Activated CD8-positive, alpha-beta memory T cell treated with anti-CD3 and anti-CD28 coated beads for 36 hours (primary cell): ENCODE measurements around the gene FBXO34. TPM values are rescaled to one million over a fixed set of nuclear protein-coding genes. Genes with fewer than 3 reads are reported as not detected.
"Not testable (repeated sequence)": the region's sequence is repeated elsewhere in the genome, so short reads cannot be mapped to it uniquely, and the experiment has no call there.

Experiments
- CTCF ChIA-PET: fragments of 350-600 bp; sonication (Branson Sonifier 250); formaldehyde crosslinking; loops from one replicate; lab custom pipeline; 2021; ENCODE audit warnings: antibody characterized with exemption; lab: Charles Lee
- POLR2A ChIA-PET: fragments of 350-600 bp; sonication (Branson Sonifier 250); formaldehyde crosslinking; loops from one replicate; lab custom pipeline; 2021; ENCODE audit warnings: antibody characterized with exemption; lab: Charles Lee
- total RNA-seq, 2 experiments: library from RNA; stranded (reverse); gene quantifications; one replicate each; pipeline ENCODE4 v1.2.3, GENCODE V29; 2021

The FBXO34 gene
- total RNA-seq, 2 experiments from 2014 or later, result 15.9 to 17.3 TPM

DNA sequence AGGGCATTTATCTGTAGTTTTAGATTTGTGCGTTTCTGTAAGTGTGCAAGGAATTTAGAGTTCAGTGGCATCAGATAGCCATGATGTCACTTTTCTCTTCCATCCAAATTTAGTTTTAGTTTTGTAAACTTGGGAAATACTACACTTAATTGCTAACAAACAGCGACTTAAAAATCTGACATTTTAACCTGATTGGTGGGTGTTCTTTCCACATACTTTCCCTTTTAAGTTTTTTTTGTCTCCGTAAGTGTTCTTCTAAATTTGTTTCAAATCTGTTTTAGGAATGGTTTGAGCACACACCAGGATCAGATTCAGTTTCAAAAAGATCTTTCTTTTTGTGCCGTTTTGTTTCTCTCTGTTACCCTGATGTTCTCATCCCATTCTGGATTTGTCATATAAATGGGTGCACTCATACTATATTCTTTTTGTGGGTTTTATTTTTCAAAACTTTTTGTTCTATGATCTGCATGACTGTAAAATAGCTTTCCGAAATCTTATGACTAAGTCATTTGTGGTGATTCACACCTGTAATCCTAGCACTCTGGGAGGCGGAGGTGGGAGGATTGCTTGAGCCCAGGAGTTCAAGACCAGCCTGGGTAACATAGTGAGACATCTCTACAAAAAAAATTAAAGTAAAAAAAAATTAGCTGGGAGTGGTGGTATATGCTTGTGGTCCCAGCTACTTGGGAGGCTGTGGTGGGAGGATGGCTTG is 58.9 kb downstream of the FBXO34 start:
- POLR2A ChIA-PET, result no interaction called here
- CTCF ChIA-PET, result no interaction called here

DNA sequence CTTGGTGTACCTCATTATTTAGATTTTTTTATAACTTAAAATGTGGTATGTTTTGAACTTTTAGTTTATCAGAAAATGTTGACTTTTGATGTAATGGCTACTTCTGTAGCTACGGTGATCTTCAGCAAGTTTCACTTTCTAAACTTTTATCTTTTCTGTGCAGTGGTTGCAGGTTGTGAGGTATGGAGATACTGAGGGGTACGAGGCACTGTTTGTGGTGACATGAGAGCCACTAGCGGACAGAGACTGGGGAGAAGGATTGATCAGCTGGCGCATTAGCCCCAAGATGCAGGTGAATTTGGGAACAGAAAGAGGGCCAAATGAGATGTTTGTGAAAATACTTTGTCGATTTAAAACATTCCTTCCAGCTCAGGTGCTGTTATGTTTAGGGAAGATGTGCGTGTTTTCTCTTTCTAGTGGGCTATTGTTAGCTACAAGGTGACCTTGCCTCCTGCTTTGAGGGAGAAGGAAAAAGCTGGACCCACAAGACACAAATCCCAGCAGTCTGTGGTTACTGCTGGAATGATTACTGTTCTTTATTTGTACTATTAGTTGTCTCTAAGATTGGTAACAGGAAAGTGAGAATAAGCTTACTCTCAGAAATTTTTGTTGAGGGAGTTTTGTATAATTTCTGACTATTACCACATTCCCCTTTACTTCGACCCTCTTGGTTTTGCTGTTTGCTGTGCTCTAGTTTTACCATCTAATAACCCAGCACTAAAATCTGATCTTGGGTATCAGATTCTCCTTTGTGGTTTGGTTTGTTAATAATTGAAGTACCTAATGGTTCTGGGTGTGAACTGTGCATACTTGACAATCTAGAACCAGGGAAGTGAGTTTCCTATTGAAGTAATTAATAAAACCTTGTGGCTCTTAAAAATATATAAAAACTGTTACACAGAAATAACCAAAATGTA is 61.7 kb downstream of the FBXO34 start:
- ChIA-PET CTCF (interaction anchor here (1.3 to 1.5 kb wide), 2 partner anchors 15 to 62 kb away, joined by 3 to 7 read pairs; partner anchors contain the start of gene FBXO34), POLR2A (interaction anchor here (1.2 kb wide), 1 partner anchor 61 kb away, joined by 4 read pairs; no protein-coding TSS in a partner anchor)

DNA sequence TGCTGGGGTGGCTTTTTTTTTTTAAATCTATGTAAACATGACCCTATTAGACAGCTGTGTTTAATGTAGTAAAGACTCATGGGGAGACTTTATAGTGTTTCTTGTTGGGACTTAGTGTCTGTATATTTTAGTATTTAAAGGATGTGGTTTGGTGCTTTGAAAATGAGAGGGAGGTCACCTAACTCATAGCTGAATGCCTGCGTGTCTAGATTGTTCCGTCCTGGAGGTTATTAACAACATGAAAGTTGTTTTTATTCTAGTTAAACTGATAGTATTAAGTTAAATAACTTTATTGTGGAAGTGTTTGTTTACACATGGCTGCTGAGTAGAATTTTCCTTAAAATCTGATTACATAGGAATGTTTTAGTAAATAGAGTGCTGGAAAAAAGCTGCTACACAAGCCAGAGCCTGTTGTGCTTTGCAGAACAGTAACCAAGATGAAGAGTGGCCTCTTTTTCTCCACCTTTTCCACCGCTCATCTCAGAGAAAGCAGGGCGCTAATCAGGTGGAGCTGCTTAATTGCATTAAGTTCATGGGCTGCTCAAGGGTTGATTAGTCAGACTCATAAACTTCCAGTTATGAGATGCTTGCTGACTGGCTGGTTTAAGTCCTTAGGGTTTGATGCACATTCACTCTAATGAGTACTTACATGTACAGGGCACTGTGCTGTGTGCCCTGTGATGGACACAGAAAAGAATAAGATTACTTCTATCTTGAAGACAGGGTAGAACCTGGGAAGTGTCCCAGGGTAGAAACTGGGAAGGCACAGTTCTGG is 62.7 kb downstream of the FBXO34 start:
- POLR2A ChIA-PET, result interaction anchor here (0.6 to 1.2 kb wide), 2 partner anchors 62 to 247 kb away, joined by 3 to 4 read pairs; no protein-coding TSS in a partner anchor
- CTCF ChIA-PET, result interaction anchor here (1.3 to 1.5 kb wide), 2 partner anchors 16 to 63 kb away, joined by 3 to 7 read pairs; partner anchors contain the start of gene FBXO34

DNA sequence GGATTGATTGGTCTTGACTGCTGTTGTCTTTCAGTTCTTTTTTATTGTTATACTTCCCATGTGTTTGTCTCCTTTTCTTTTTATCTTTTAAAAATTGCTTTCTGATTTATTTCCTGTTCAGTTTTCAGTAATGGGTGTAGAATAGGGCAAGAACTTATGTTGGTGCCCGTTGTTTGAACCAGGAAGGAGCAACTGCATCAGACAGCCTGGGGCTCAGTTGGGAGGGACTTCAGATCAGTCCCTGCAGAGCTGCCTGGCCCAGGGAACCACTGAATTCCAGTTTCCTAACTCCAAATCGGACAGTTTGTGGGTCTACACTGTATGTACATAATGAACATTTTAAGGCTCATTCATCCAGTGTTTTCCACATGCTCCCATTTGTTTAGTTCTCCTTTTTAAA is 64.9 kb downstream of the FBXO34 start:
- ChIA-PET POLR2A (no interaction called here), CTCF (interaction anchor here (0.8 to 1.1 kb wide), 2 partner anchors 66 to 110 kb away, joined by 3 to 4 read pairs; no protein-coding TSS in a partner anchor)

DNA sequence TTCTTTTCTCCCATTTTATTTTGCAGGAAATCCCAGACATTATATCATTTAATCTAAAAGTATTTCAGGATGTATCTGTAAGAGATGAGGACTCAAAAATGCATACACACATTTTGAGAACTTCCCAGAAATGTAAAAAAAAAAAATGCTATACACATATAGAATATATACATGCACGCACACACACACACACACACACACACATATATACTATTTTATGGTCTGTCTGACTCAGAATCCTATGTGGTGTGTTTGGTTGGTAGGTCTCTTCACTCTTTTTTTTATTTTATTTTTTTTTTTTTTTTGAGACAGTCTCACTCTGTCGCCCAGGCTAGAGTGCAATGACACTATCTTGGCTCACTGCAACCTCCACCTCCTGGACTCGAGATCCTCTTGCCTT is 65.5 kb downstream of the FBXO34 start:
- POLR2A ChIA-PET, result no interaction called here
- CTCF ChIA-PET, result interaction anchor here (0.8 to 1.1 kb wide), 2 partner anchors 66 to 109 kb away, joined by 3 to 4 read pairs; no protein-coding TSS in a partner anchor

DNA sequence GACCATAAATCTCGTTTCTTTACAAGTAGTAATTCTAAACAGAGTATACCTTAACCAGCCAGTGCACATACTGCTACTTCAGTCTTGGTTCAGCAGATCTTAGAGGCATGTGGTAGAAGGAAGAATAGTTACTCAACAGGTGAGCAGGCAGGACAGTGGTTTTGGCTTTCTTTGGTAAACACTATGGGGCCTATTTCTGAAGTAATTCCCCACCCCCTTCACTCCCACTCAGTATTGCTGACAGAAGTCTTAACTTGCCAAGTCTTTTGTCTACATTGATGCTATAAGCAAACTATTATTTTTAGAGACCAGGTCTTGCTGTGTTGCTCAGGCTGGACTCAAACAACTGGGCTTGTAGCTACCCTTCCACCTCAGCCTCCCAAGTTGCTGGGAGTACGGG is 68.5 kb downstream of the FBXO34 start:
- POLR2A ChIA-PET, result interaction anchor here (0.6 kb wide), 1 partner anchor 58 kb away, joined by 3 read pairs; no protein-coding TSS in a partner anchor

DNA sequence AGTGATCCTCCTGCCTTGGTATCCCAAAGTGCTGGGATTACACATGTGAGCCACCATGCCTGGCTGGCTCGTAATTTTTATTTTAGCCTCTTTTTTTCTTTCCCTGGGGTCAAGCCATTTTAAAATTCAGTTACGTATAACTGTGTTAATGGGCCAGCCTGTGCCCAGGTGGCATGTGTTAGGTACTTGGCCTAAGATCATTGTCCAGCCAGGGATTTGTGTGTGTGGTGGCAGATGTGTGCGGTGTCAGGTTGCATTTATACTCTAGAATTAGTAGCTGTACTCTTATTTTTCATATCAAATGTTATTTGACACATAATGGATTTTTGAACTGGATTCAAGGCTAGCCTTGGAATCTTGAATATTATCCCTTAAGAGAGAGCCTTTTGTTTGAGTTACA is 69.3 kb downstream of the FBXO34 start:
- POLR2A ChIA-PET, result interaction anchor here (0.6 kb wide), 1 partner anchor 59 kb away, joined by 3 read pairs; no protein-coding TSS in a partner anchor
- CTCF ChIA-PET, result interaction anchor here (1.6 kb wide), 1 partner anchor 14 kb away, joined by 3 read pairs; no protein-coding TSS in a partner anchor

More for the DNA sequence above, 68.5 kb downstream of the FBXO34 start:
- CTCF ChIA-PET, result interaction anchor here (1.6 kb wide), 1 partner anchor 15 kb away, joined by 3 read pairs; no protein-coding TSS in a partner anchor

DNA sequence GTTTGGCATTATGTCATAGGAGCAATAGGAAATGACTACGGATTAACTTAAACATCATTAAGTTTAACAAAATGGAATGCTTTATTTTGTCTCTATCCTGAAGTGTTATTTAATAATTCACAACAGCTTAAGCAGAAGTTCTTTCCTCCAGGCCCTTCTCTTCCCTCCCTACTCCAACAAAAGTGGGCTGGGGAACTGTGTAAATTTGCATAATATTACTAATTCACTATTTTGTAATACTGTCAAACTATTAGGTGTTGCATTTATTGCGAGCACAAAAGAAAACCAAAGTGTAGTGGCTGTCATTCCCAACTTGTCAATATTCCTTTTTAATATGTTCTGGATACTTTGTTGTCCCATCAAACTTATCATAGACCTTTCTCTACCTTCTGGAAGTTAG is 70.6 kb downstream of the FBXO34 start:
- CTCF ChIA-PET, result no interaction called here
- POLR2A ChIA-PET, result no interaction called here

DNA sequence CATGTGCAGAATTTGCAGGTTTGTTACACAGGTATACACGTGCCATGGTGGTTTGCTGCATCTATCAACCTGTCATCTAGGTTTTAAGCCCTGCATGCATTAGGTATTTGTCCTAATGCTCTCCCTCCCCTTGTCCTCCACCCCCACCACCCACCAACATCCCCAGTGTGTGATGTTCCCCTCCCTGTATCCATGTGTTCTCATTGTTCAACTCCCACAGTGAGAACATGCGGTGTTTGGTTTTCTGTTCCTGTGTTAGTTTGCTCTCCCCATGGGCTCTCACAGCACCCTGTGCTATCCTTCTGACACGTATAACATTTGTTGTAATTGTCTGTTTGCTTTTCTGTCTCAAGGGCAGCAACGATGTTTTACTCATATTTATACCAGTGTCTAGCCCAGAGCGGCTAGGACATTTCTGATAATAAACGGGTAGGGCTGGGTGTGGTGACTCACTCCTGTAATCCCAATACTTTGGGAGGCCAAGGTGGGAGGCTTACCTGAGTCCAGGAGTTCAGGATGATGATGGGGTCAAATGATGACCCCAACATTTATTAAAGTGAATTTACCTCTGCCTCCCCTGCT is 73.5 kb downstream of the FBXO34 start:
- POLR2A ChIA-PET, CTCF ChIA-PET: not testable (repeated sequence)

DNA sequence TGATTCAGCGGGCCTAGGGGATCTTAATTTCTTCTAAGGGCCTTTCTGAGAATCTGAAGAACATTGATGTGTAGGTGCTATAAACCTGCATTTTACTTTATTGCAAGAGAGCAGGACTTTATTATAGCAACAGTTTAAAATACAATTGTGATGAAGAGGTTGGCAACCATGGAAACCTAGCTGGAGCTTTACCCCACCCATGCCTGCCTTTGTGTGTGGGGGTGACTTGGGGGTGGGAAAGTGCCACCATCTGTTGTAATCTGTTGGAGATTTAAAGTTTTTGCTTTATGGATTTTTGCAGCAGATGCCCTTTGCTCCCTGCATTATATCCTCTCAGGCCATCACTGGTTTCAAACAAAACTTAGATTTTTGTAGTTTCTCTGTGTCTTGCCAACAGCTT is 75.8 kb downstream of the FBXO34 start:
- CTCF ChIA-PET, result interaction anchor here (1.6 kb wide), 1 partner anchor 10 kb away, joined by 4 read pairs; no protein-coding TSS in a partner anchor

DNA sequence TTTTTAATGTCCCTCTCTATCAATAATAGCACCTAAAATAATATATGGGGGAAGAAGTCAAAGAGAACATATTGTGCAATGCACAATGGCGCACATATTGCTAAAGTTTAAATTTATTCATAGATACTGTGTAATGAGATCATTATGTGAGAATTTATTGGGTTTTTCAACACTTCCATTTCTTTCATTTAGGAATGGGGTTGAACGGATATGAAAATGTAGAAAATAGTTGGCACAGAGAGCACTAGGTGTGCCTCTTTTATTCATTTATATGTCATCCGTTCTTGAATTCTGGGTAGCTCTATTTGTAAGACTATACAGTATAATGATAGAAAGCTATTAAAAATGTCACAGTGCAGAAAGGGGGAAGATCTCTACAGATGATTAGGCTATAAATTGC is 76.5 kb downstream of the FBXO34 start:
- POLR2A ChIA-PET, result no interaction called here

More for the DNA sequence above, 75.8 kb downstream of the FBXO34 start:
- POLR2A ChIA-PET, result no interaction called here

DNA sequence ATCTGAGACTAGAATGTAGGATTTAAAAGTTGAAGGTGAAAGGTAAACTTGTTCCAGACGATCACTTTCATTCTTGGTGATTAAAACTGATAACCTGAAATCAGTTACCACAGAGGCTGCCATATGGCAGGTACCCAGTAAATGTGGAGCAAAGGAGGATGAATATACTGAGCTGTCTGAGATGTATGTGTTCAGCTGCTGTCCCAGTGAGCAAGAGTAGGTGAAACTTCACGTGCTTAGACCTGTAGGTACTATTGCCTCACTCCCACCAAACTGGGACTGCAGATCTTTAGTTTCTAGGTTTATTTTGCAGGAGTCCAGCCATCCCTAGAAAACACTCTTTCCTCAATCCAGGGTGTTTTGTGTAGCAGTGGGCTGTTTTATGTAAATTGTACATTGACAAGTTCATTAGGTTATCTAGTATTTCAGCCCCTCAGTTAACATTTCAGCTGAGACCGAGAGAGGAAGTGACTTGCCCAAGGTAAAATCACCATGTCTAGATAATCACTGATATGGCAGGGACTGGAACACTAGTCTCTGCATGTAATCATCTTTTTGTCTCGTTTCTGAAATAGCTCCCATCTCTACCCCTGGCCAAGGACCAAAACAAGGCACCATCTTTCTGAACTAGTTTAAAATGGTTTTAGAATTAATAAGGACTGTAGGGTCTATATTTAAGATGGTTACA is 77.7 kb downstream of the FBXO34 start:
- ChIA-PET CTCF (interaction anchor here (1.5 kb wide), 1 partner anchor 77 kb away, joined by 3 read pairs; no protein-coding TSS in a partner anchor), POLR2A (no interaction called here)

More for the DNA sequence above, 76.5 kb downstream of the FBXO34 start:
- CTCF ChIA-PET, result interaction anchor here (1.5 to 1.6 kb wide), 2 partner anchors 9 to 76 kb away, joined by 3 to 4 read pairs; no protein-coding TSS in a partner anchor

DNA sequence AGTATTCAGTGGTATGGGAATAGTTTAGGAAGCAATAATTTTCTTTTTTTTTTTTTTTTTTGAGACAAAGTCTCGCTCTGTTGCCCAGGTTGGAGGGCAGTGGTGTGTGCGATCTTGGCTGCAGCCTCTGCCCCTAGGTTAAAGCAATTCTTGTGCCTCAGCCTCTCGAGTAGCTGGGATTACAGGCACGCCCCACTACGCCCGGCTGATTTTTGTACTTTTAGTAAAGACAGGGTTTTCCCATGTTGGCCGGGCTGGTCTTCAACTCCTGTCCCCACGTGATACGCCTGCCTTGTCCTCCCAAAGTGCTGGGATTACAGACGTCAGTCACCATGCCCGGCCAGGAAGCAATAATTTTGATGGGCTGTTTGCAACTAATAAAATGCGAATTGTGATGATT is 78.3 kb downstream of the FBXO34 start:
- ChIA-PET POLR2A (no interaction called here), CTCF (interaction anchor here (2.4 kb wide), 1 partner anchor 79 kb away, joined by 11 read pairs; the partner anchor contains the start of gene FBXO34)

DNA sequence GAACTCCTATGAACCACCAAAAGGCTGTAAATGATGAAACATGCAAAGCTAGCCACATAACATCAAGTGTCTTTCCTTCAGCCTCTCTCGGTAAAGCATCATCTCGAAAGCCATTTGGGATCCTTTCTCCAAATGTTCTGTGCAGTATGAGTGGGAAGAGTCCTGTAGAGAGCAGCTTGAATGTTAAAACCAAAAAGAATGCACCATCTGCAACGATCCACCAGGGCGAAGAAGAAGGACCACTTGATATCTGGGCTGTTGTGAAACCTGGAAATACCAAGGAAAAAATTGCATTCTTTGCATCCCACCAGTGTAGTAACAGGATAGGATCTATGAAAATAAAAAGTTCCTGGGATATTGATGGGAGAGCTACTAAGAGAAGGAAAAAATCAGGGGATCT is 79.2 kb downstream of the FBXO34 start:
- ChIA-PET POLR2A (no interaction called here), CTCF (interaction anchor here (0.7 to 2.4 kb wide), 2 partner anchors 80 to 84 kb away, joined by 3 to 11 read pairs; partner anchors contain the start of gene FBXO34)

DNA sequence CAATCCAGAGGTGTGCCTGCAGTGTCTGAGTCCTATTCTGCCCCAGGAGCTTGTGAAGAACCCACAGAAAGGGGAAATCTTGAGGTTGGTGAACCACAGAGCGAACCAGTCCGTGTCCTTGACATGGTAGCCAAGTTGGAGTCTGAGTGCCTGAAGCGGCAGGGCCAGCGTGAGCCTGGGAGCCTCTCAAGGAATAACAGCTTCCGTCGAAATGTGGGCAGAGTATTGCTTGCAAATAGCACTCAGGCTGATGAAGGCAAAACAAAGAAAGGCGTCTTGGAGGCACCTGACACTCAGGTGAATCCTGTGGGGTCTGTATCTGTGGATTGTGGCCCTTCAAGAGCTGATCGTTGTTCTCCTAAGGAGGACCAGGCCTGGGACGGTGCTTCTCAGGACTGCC is 79.9 kb downstream of the FBXO34 start:
- ChIA-PET CTCF (interaction anchor here (2.4 kb wide), 1 partner anchor 80 kb away, joined by 11 read pairs; the partner anchor contains the start of gene FBXO34), POLR2A (no interaction called here)

DNA sequence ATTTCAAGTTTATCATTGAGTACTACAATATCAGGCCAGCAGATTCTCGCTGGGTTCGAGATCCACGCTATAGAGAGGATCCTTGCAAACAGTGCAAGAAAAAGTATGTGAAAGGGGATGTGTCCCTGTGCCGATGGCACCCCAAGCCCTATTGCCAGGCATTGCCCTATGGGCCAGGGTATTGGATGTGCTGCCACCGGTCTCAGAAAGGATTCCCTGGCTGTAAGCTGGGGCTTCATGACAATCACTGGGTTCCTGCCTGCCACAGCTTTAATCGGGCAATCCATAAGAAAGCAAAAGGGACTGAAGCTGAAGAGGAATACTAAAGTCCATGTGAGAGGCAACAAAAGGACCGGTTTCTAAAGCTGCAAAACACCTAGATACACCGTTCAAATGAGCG is 81.0 kb downstream of the FBXO34 start:
- CTCF ChIA-PET, result no interaction called here
- POLR2A ChIA-PET, result no interaction called here
